ENCODE data around the gene ELFN2. TPM values are rescaled to one million over a fixed set of nuclear protein-coding genes. Genes with fewer than 3 reads are reported as not detected.
A peak's percentile ranks its signal among the peaks of the same experiment; 100 is the strongest.

ELFN2 gene
- total RNA-seq, 1 experiment from 2014 or later = 0.02 TPM

GRCh38 chr22:37428649-37429586, 1.6 kb upstream of the ELFN2 start:
- peak; percentile 43 for DNase-seq (ENCODE audit: extremely low read depth, low read depth)

DNA sequence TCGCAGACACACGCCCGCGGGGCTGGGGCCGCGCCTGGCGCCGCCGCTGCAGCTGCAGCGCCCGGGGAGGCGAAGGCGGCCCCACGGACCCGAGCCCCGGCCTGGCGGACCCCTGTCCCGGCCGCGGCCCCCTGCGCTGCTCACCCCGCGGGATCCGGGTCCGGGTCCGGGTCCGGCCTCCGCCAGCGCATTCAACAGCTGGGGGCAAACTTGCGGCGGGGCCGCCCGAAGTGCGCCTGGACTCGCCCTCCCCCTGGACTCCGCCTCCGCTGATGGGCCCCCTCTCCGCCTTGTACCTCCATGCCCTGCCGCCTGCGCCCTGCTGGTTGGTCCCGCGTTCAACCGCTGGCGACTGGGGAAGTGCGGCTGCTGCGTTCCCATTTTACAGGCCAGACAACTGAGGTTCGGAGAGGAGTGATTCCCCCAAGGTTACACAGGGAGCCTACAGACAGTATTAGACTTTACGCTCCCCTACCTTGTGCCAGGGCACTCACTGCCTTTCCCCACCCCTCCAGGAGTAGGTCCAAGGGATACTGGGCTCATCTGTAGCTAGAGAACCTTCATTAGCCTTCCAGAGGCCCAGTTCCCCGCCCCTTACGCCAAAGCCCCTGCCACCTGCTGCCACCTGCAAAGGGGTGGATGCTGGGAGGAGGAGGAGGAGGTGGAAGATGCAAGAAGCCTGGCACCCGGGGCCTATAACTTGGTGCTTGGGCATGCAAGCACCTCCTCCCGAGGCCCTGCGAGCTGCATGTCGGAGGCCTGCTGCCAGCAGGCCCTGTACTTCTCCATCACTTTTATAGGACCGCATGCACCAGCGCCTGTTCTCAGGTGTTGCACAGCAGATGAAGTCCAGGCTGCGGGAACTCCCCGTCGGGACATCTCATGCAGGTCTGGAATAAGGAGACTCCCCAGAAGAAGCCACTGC, 694 bp upstream of the ELFN2 start:
- no peak for DNase-seq (ENCODE audit: extremely low read depth, low read depth)

DNA sequence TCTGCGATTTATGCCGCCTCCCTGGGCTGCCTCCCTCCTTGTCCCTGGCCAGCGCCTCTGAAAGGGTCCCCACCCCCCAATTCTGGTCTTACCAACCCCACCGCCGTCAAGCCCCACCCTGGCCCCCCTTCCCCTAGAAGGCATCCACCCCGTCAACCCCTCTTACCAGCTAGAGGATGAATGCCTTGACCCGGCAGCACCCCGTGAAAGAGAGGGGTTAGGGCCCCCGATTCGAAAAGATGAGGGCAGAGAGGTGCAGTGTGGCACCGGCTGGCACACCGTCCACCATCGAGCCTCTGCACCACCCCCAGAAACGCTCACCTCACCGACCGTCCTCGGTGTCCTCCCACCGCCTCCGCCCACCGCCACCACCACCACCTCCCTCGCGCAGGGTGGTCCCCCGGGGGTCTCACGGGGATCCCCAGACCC, 559 bp downstream of the ELFN2 start:
- no peak for DNase-seq (ENCODE audit: extremely low read depth, low read depth)

DNA sequence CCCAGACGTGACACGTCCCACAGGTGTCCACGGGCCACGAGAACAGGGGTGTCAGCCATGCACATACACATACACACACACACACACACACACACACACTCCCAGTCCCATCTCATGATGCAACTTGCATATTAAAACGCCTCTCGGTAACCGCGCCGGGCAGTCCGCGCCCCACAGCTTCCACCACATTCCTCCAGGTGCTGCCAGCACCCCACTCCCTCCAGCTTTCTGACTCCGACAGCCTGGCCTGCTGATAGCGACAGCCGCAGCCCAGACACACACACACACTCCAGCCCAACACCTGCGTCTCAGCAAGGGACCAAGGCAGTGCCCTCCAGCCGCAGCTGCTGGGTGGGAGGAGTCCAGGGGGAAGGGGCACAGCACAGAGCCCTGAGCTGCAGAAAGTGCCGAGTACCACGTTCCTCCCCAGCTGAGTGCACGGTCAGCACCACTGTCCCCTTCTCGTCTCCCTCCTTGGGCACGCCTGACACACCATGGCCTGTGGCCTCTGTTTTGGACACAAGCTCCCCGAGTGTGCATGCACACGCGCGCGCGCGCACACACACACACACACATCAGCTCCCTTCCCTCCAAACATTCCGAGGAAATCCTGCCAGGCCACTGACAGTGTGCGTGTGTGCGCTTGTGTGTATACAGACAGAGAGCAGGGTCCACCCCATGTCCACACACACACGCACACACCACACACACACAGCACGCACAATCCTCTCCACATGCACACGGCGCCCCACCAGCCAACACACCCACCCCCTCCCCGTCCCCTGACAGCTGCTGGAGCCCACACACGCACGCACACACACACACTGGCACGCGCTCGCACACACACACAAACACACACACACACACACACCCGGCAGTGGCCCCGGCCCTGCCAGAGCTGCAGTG, 1.2 kb downstream of the ELFN2 start:
- DNase-seq (ENCODE audit: extremely low read depth, low read depth) = no peak

GRCh38 chr22:37425369-37425768, 1.9 kb downstream of the ELFN2 start:
- DNase-seq (ENCODE audit: extremely low read depth, low read depth) = no peak

- no peak for DNase-seq (ENCODE audit: extremely low read depth, low read depth)
Measured at GRCh38 chr22:37423283-37423682, 4.0 kb downstream of the ELFN2 start.

DNA sequence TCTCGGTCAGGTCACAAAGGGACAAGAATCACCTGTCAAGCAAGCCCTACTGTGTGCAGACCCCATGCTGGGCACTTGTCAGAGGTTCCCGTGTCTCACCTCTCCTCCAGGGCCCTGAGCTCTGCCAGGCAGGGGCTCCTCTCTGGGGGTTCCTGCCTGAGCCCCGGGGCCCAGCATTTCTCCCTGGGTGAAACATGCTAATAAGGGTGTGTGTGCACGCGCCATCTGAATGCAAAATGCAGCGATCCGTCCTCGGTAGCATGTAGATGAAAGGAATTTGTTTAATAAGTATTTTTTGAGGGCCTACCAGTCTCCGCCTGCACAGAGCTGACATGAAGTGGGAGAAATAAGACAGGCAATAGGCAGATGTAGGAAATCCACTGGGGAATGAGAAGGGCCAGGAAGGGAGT, 5.8 kb downstream of the ELFN2 start:
- no peak for DNase-seq (ENCODE audit: extremely low read depth, low read depth)

GRCh38 chr22:37420686-37421467, 6.4 kb downstream of the ELFN2 start:
- no peak for DNase-seq (ENCODE audit: extremely low read depth, low read depth)

- DNase-seq (ENCODE audit: extremely low read depth, low read depth) = no peak
Measured at GRCh38 chr22:37419969-37420685, 7.2 kb downstream of the ELFN2 start.

DNA sequence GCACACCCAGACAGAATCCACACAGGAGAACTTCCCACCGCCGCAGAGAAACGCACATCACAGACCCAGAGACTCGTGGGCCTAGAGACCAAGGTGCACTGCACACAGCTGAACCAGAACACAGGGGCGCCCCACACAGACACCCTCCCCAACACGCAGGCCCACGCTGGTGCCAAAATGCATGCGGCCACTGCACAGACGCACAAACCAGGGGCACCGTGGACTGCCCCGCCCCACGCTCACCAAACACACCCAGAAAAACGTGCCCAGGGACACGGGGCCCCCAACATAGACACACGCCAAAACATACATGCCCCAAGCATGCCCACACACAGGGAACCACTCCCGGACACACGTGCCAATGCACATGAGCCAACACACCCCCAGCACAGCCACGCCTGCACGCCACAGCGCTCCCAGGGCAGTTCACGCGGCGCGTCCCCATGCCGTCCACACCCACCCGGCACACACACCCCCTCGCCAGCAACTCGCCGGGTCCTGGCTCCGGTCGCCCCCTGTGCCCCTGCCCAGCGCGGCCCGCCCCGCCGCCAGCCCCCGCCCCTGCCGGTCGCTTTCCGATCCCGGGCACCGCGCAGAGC, 7.8 kb downstream of the ELFN2 start:
- no peak for DNase-seq (ENCODE audit: extremely low read depth, low read depth)

- DNase-seq (ENCODE audit: extremely low read depth, low read depth) = no peak
Measured at GRCh38 chr22:37418627-37419369, 8.5 kb downstream of the ELFN2 start.

- DNase-seq (ENCODE audit: extremely low read depth, low read depth) = no peak
Measured at GRCh38 chr22:37417677-37418348, 9.5 kb downstream of the ELFN2 start.

- DNase-seq (ENCODE audit: extremely low read depth, low read depth) = no peak
Measured at GRCh38 chr22:37417264-37417663, 10.0 kb downstream of the ELFN2 start.

- DNase-seq (ENCODE audit: extremely low read depth, low read depth) = no peak
Measured at GRCh38 chr22:37416827-37417226, 10.5 kb downstream of the ELFN2 start.

- no peak for DNase-seq (ENCODE audit: extremely low read depth, low read depth)
Measured at GRCh38 chr22:37416389-37416788, 10.9 kb downstream of the ELFN2 start.

- no peak for DNase-seq (ENCODE audit: extremely low read depth, low read depth)
Measured at GRCh38 chr22:37415210-37415609, 12.1 kb downstream of the ELFN2 start.

DNA sequence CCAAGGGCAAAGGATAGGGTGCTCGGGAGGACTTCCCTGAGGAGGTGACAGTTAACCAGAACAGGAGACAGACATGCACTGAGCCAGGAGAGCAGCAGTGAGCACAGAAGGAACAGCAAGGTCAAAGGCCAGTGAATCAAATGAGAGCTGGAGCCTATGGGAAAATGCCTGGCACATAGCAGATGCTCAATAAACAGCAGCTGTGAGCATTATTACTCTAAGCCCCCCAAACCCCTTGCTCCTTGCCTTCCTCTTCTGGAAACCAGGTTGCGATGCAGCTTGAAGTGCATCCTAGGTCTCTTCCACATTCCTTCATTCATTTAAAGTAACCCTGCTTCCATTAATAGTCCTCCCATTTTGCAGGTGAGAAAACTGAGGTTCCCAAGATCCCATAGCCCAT, 13.0 kb downstream of the ELFN2 start:
- no peak for DNase-seq (ENCODE audit: extremely low read depth, low read depth)
